H1 (cell line): Measurements from ENCODE around the gene SNAPIN. TPM values are rescaled to one million over a fixed set of nuclear protein-coding genes. Genes with fewer than 3 reads are reported as not detected.
A peak's percentile ranks its signal among the peaks of the same experiment; 100 is the strongest.

Experiments
- CTCF ChIA-PET: fragments of 300-600 bp; sonication (Branson Sonifier 250); formaldehyde crosslinking; loops from one replicate; lab custom pipeline; 2021; ENCODE audit not compliant: partially characterized antibody; lab: Charles Lee
- POLR2A ChIA-PET: fragments of 300-600 bp; sonication (Branson Sonifier 250); formaldehyde crosslinking; loops from one replicate; lab custom pipeline; 2021; ENCODE audit warnings: inconsistent platforms; ENCODE audit not compliant: partially characterized antibody; lab: Charles Lee
- DNase-seq, 2 experiments: peaks; one replicate each; pipeline versions ENCODE4 v3.0.0 to v3.0.0-alpha.2; 2010 to 2022; ENCODE audit warnings: low spot score in 2 of 2, low read depth in 1 of 2, mixed read lengths in 1 of 2
- FAIRE-seq: peaks from 2 replicates; lab custom pipeline; 2011; peaks lifted over from hg19 to GRCh38; lab: Jason Lieb, UNC
- H2AFZ ChIP-seq: 2 replicates; pipeline ENCODE4 v1.8.1; 2012; ENCODE audit warnings: low read length, inconsistent platforms
- H2AK5ac ChIP-seq: 2 replicates; pipeline ENCODE4 v1.6.1; 2013; ENCODE audit warnings: low read depth, low read length
- H2BK120ac ChIP-seq: replicated peaks from 2 replicates; pipeline ENCODE3; 2013; ENCODE audit warnings: low read depth, low read length, inconsistent platforms
- H2BK12ac ChIP-seq: 2 replicates; pipeline ENCODE4 v1.6.1; 2013; ENCODE audit warnings: low read depth, low read length
- H2BK15ac ChIP-seq: 2 replicates; pipeline ENCODE4 v1.6.1; 2013; ENCODE audit warnings: low read length
- H2BK20ac ChIP-seq: 2 replicates; pipeline ENCODE4 v1.6.1; 2013; ENCODE audit warnings: low read length
- H2BK5ac ChIP-seq: 2 replicates; pipeline ENCODE4 v1.6.1; 2013; ENCODE audit warnings: low read depth, low read length
- H3K14ac ChIP-seq: 2 replicates; pipeline ENCODE4 v1.6.1; 2013; ENCODE audit warnings: inconsistent platforms; ENCODE audit not compliant: insufficient read length
- H3K18ac ChIP-seq: 2 replicates; pipeline ENCODE4 v1.6.1; 2013; ENCODE audit warnings: low read length; ENCODE audit errors: extremely low read depth
- H3K23ac ChIP-seq: 2 replicates; pipeline ENCODE4 v1.6.1; 2013; ENCODE audit warnings: inconsistent platforms; ENCODE audit not compliant: insufficient read length
- H3K23me2 ChIP-seq: 2 replicates; pipeline ENCODE4 v1.6.1; 2013; ENCODE audit warnings: low read depth, low read length
- H3K27ac ChIP-seq: 2 replicates; pipeline ENCODE4 v1.6.1; 2011; ENCODE audit warnings: low read depth, low read length, inconsistent platforms
- H3K27me3 ChIP-seq, 4 experiments: replicated peaks in 1 of 4; 1 replicate in 1 of 4; 2 replicates in 3 of 4; pipeline versions ENCODE4 v1.6.1 to v1.8.1; 2011 to 2013; ENCODE audit warnings: low read length in 3 of 4, mild to moderate bottlenecking in 3 of 4, inconsistent platforms in 2 of 4, mixed read lengths in 2 of 4, moderate library complexity in 1 of 4; ENCODE audit not compliant: control insufficient read depth in 3 of 4, insufficient read depth in 3 of 4; ENCODE audit errors: extremely low read depth in 1 of 4
- H3K36me3 ChIP-seq, 4 experiments: 2 replicates each; pipeline versions ENCODE4 v1.6.1 to v1.8.1; 2011 to 2013; ENCODE audit warnings: mild to moderate bottlenecking in 4 of 4, low read length in 3 of 4, moderate library complexity in 2 of 4, control low read depth in 1 of 4, inconsistent platforms in 1 of 4; ENCODE audit not compliant: insufficient read depth in 4 of 4, control insufficient read depth in 2 of 4
- H3K4ac ChIP-seq: replicated peaks from 2 replicates; pipeline ENCODE3; 2013; ENCODE audit warnings: low read length, low read depth, mixed read lengths, inconsistent platforms; ENCODE audit not compliant: insufficient read length
- H3K4me1 ChIP-seq, 4 experiments: replicated peaks in 1 of 4; 1 replicate in 1 of 4; 2 replicates in 3 of 4; pipeline versions ENCODE4 v1.6.1 to v1.8.1; 2011 to 2013; ENCODE audit warnings: low read length in 3 of 4, inconsistent platforms in 2 of 4, mixed read lengths in 1 of 4; ENCODE audit not compliant: insufficient read depth in 4 of 4, control insufficient read depth in 3 of 4
- H3K4me2 ChIP-seq, 2 experiments: 2 replicates each; pipeline versions ENCODE4 v1.6.1 to v1.8.1; 2011 to 2013; ENCODE audit warnings: low read depth in 2 of 2, low read length in 2 of 2, control low read depth in 1 of 2, inconsistent platforms in 1 of 2, mild to moderate bottlenecking in 1 of 2; ENCODE audit not compliant: insufficient read depth in 1 of 2
- H3K4me3 ChIP-seq, 4 experiments: fragments of 200-600, 300-600 bp in 1 of 4; sonication (generic), shearing (Covaris generic), sonication (Bioruptor Twin) in 1 of 4; 2 replicates each; pipeline versions ENCODE4 v1.5.1 to v1.8.1; 2011 to 2016; ENCODE audit warnings: low read length in 4 of 4, low read depth in 3 of 4, control low read depth in 2 of 4, inconsistent platforms in 2 of 4, mild to moderate bottlenecking in 2 of 4, mixed read lengths in 1 of 4, moderate library complexity in 1 of 4; ENCODE audit not compliant: insufficient read depth in 2 of 4; ENCODE audit errors: extremely low read depth in 1 of 4
- H3K56ac ChIP-seq: replicated peaks from 2 replicates; pipeline ENCODE3; 2013; ENCODE audit warnings: low read depth, mild to moderate bottlenecking, mixed read lengths, low read length, inconsistent platforms; ENCODE audit not compliant: insufficient read length
- H3K79me1 ChIP-seq: 2 replicates; pipeline ENCODE4 v1.6.1; 2013; ENCODE audit warnings: low read depth, low read length, control low read depth
- H3K79me2 ChIP-seq, 2 experiments: 2 replicates each; pipeline versions ENCODE4 v1.6.1 to v1.8.1; 2012 to 2013; ENCODE audit warnings: low read length in 2 of 2, mild to moderate bottlenecking in 2 of 2, inconsistent platforms in 1 of 2; ENCODE audit not compliant: insufficient read depth in 2 of 2, control insufficient read depth in 1 of 2
- H3K9ac ChIP-seq, 4 experiments: replicated peaks in 1 of 4; 1 replicate in 1 of 4; 2 replicates in 3 of 4; pipeline versions ENCODE4 v1.6.1 to v1.8.1; 2011 to 2013; ENCODE audit warnings: low read depth in 3 of 4, low read length in 3 of 4, control low read depth in 2 of 4, mild to moderate bottlenecking in 2 of 4, moderate library complexity in 2 of 4, inconsistent platforms in 1 of 4; ENCODE audit errors: extremely low read depth in 1 of 4
- H3K9me3 ChIP-seq, 2 experiments: 2 replicates each; pipeline versions ENCODE4 v1.6.1 to v1.8.1; 2012 to 2013; ENCODE audit warnings: mild to moderate bottlenecking in 2 of 2, moderate library complexity in 2 of 2, control low read depth in 1 of 2, inconsistent platforms in 1 of 2, low read depth in 1 of 2, low read length in 1 of 2, mixed read lengths in 1 of 2; ENCODE audit not compliant: insufficient read depth in 2 of 2
- H4K20me1 ChIP-seq, 2 experiments: replicated peaks in 1 of 2; 2 replicates each; pipeline versions ENCODE3 to v1.8.1; 2011 to 2013; ENCODE audit warnings: inconsistent platforms in 2 of 2, low read length in 2 of 2, mild to moderate bottlenecking in 1 of 2; ENCODE audit not compliant: insufficient read depth in 2 of 2, control insufficient read depth in 1 of 2
- H4K5ac ChIP-seq: 2 replicates; pipeline ENCODE4 v1.6.1; 2013; ENCODE audit warnings: low read length, low read depth, mixed read lengths, inconsistent platforms; ENCODE audit not compliant: insufficient read length
- H4K8ac ChIP-seq: 2 replicates; pipeline ENCODE4 v1.8.0; 2013; ENCODE audit warnings: mild to moderate bottlenecking, moderate library complexity, low read length, inconsistent platforms; ENCODE audit not compliant: insufficient read depth; ENCODE audit errors: extremely low read depth
- H4K91ac ChIP-seq: replicated peaks from 2 replicates; pipeline ENCODE3; 2013; ENCODE audit warnings: low read length, mixed read lengths, inconsistent platforms; ENCODE audit not compliant: insufficient read length
- GTF2F1 ChIP-seq: IDR thresholded peaks from 2 replicates; pipeline ENCODE4 v1.6.1; 2012; ENCODE audit warnings: low read depth, low read length, improper control_type of control experiment, borderline replicate concordance
- JUND ChIP-seq: IDR thresholded peaks from 2 replicates; pipeline ENCODE4 v1.6.1; 2011; ENCODE audit warnings: mild to moderate bottlenecking, improper control_type of control experiment, low read length
- KDM4A ChIP-seq: IDR thresholded peaks from one replicate; pipeline ENCODE4 v1.7.1; 2012; ENCODE audit warnings: low read depth, mild to moderate bottlenecking, moderate library complexity, low read length, inconsistent platforms; ENCODE audit not compliant: severe bottlenecking
- KDM5A ChIP-seq: fragments of 200-600 bp; IDR thresholded peaks from 2 replicates; pipeline ENCODE4 v1.7.1; 2012; ENCODE audit warnings: mild to moderate bottlenecking, low read length, inconsistent platforms, mixed read lengths
- POU5F1 ChIP-seq: IDR thresholded peaks from 2 replicates; pipeline ENCODE4 v1.6.1; 2011; ENCODE audit warnings: low read depth, mild to moderate bottlenecking, low read length, moderate library complexity
- TEAD4 ChIP-seq: IDR thresholded peaks from 2 replicates; pipeline ENCODE4 v1.6.1; 2012; ENCODE audit warnings: low read depth, low read length, inconsistent platforms, mixed read lengths
- WGBS, 2 experiments: shearing (Covaris generic) in 1 of 2; methylation state at CpG; one replicate each; pipeline versions ENCODE4 v1.1.6 to v1.1.7; 2013 to 2015; ENCODE audit warnings: low lambda C conversion rate in 2 of 2, mixed read lengths in 2 of 2, inconsistent platforms in 1 of 2, low coverage in 1 of 2, missing lambda C conversion rate in 1 of 2; ENCODE audit not compliant: insufficient replicate concordance in 2 of 2, insufficient coverage in 1 of 2, insufficient read length in 1 of 2; ENCODE audit errors: extremely low coverage in 1 of 2, missing lambda C conversion rate in 1 of 2; 5-methylcytosine and 5-hydroxymethylcytosine counted together
- polyA plus RNA-seq, 7 experiments: library from polyadenylated mRNA; depleted of rRNA in 3 of 7; stranded (reverse) in 5 of 7; unstranded in 2 of 7; fragments of >200 nt in 5 of 7; fragments of 200-250 nt in 2 of 7; gene quantifications; 1 replicate in 5 of 7; 2 replicates in 1 of 7; 4 replicates in 1 of 7; pipeline versions ENCODE4 v1.2.1 to v1.2.3, GENCODE V29; 2011 to 2013; ENCODE audit warnings: missing spikeins in 2 of 7, mixed read lengths in 2 of 7
- total RNA-seq: library from RNA; stranded (reverse); fragmentation: NEBNext Ultra II Directional; extraction: Animal tissue kit (Norgen Biotek cat#: 25700); gene quantifications from 2 replicates; pipeline ENCODE4 v1.2.1, GENCODE V29; 2021
- TF ChIP-seq, protein P1 (sequence below), 3 experiments: IDR thresholded peaks; 1 replicate in 2 of 3; 2 replicates in 1 of 3; pipeline versions ENCODE4 v1.5.1 to v1.6.1; 2011; ENCODE audit warnings: low read length in 3 of 3, mild to moderate bottlenecking in 3 of 3, inconsistent platforms in 2 of 3, low read depth in 1 of 3, moderate library complexity in 1 of 3; ENCODE audit not compliant: insufficient read depth in 1 of 3; ENCODE audit errors: control extremely low read depth in 1 of 3

The SNAPIN gene
- total and polyA plus RNA-seq, 2 of the 8 experiments (the other 6 are each of a cell fraction or from before 2014, with no cell fraction given): 25.7 to 31.1 TPM

- H2AK5ac ChIP-seq: peak within 1 kb of the TSS; percentile 77; the same call in 1 of the 2 replicates
- H3K56ac ChIP-seq: peak within 1 kb of the TSS; percentile 96
- no peaks in the 10 kb centered on the region for H3K79me1 ChIP-seq
- peaks cover 21 to 32% (median 28%) of the 10 kb centered on the region in 4 experiments for H3K36me3 ChIP-seq
- H2BK120ac ChIP-seq: peak within 1 kb of the TSS; percentile 25
- no peak within 1 kb of the TSS for H3K23ac ChIP-seq
- peak within 1 kb of the TSS; percentile 73 to 100 (median 97) for H3K4me3 ChIP-seq
- no peaks in the 10 kb centered on the region for H3K9me3 ChIP-seq
- ChIA-PET CTCF (interaction anchor here (0.8 to 2.9 kb wide), 18 partner anchors 7 to 279 kb away, joined by 3 to 13 read pairs (median 3); partner anchors contain the start of genes S100A13 and S100A6), POLR2A (interaction anchor here (0.7 to 15.6 kb wide), 51 partner anchors 8 to 586 kb away, joined by 3 to 261 read pairs (median 4); partner anchors contain the start of genes CRTC2, ILF2, INTS3 and S100A14)
- H4K91ac ChIP-seq: peak within 1 kb of the TSS; percentile 98
- H3K4ac ChIP-seq: peak within 1 kb of the TSS; percentile 96
- WGBS, 2 experiments: 2% methylated on average over 62 of the region's 65 CpGs; no CpG with 5 or more reads in 1 of the 2 experiments
- peak within 1 kb of the TSS; percentile 94 to 100 (median 100) for H3K9ac ChIP-seq
- peak within 1 kb of the TSS; percentile 77; the same call in 1 of the 2 replicates for H2BK12ac ChIP-seq
- peak within 1 kb of the TSS; percentile 30; the same call in 1 of the 2 replicates for H2AFZ ChIP-seq
- peak within 1 kb of the TSS; percentile 100; the same call in 1 of the 2 replicates for H4K8ac ChIP-seq
- peak; percentile 98 to 100 for DNase-seq
- FAIRE-seq: peak; percentile 36
- H4K20me1 ChIP-seq: peaks cover 0 to 1% of the 10 kb centered on the region in 2 experiments
- peak within 1 kb of the TSS; percentile 100 for H3K27ac ChIP-seq
- peak within 1 kb of the TSS; percentile 73 for H3K18ac ChIP-seq
- no peaks in the 10 kb centered on the region; the same call in 1 of the 2 replicates for H3K23me2 ChIP-seq
- H3K4me2 ChIP-seq: peak within 1 kb of the TSS; percentile 33 to 71
- peaks cover 0 to 5% (median 5%) of the 10 kb centered on the region in 4 experiments; a peak in 5 of 7 replicates for H3K4me1 ChIP-seq
- H3K27me3 ChIP-seq: no peaks in the 10 kb centered on the region
- peak within 1 kb of the TSS; percentile 5 for H3K14ac ChIP-seq
- H2BK20ac ChIP-seq: no peak within 1 kb of the TSS
- peak within 1 kb of the TSS; percentile 100; the same call in 1 of the 2 replicates for H2BK15ac ChIP-seq
- peak within 1 kb of the TSS; percentile 98 for H4K5ac ChIP-seq
- H2BK5ac ChIP-seq: peak within 1 kb of the TSS; percentile 98
- H3K79me2 ChIP-seq: peaks cover 0 to 39% of the 10 kb centered on the region in 2 experiments; a peak in 3 of 4 replicates
- peak; percentile 82 for TF ChIP-seq TEAD4
- TF ChIP-seq POU5F1: no peak
- peak; percentile 27 for TF ChIP-seq KDM4A
- no peak for TF ChIP-seq KDM5A
- peak; percentile 76; the same call in 1 of the 2 replicates for TF ChIP-seq JUND
- TF ChIP-seq, protein P1, sequence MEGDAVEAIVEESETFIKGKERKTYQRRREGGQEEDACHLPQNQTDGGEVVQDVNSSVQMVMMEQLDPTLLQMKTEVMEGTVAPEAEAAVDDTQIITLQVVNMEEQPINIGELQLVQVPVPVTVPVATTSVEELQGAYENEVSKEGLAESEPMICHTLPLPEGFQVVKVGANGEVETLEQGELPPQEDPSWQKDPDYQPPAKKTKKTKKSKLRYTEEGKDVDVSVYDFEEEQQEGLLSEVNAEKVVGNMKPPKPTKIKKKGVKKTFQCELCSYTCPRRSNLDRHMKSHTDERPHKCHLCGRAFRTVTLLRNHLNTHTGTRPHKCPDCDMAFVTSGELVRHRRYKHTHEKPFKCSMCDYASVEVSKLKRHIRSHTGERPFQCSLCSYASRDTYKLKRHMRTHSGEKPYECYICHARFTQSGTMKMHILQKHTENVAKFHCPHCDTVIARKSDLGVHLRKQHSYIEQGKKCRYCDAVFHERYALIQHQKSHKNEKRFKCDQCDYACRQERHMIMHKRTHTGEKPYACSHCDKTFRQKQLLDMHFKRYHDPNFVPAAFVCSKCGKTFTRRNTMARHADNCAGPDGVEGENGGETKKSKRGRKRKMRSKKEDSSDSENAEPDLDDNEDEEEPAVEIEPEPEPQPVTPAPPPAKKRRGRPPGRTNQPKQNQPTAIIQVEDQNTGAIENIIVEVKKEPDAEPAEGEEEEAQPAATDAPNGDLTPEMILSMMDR (IDR thresholded peaks at IDR 0.05; ENCODE audit: control extremely low read depth in 1 of 3, insufficient read depth in 1 of 3, low read depth in 1 of 3, low read length in 3 of 3): peak in 1 of 3 experiments; percentile 10; a peak in 1 of 4 replicates
- peak; percentile 42; the same call in 1 of the 2 replicates for TF ChIP-seq GTF2F1
These were observed 24.5 kb upstream of the SNAPIN start, which contains the start of gene CHTOP for GRCh38 chr1:153633754-153634665. CHTOP (plus strand) TSS chr1:153634066; CDS start chr1:153636589, 2,523 bp downstream.
